ENCODE data around the gene BTBD16.

- TF ChIP-seq CTCF (IDR thresholded peaks at IDR 0.05) (no peak), EZH2 (IDR thresholded peaks at IDR 0.05; ENCODE audit: borderline replicate concordance, insufficient read depth, low read depth, low read length, poor library complexity, severe bottlenecking) (no peak)
These were observed 7.1 kb upstream of the BTBD16 start for GRCh38 chr10:122263971-122264370.

Measured in B cell (primary cell).